KBM-7 (cell line): ENCODE data around the gene VAPB.

Experiments used
- DNase-seq: peaks from one replicate; pipeline ENCODE4 v3.0.0-alpha.2; 2015
- in situ Hi-C: fragments of 300-500 bp; cut with MboI; formaldehyde crosslinking; loops from 2 replicates; pipeline ENCODE4 v1.14.3; 2020; ENCODE audit warnings: low sequenced_read_pairs, low pct_unique_long_range_greater_than_20kb, mixed read lengths

Gene VAPB

DNA sequence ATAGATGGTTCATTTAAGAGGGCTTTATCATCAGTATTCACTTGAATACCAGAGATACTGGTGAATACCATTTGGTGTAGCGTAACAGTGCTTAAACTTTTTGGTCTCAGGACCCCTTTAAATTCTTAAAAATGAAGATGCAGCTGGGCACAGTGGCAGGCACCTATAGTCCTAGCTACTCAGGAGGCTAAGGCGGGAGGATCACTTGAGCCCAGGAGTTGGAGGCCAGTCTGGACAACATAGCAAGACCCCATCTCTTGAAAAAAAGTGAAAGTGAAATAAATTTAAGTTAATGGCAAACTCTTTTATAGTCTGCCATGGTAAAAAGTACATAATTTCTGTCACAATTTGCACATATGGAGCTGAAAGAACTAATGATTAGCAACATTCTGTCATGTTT lies 39.3 kb downstream of the VAPB start:
- in situ Hi-C loops: no loop called here
- DNase-seq: no peak

- in situ Hi-C loops: no loop called here
Observed at GRCh38 chr20:58429303-58429702, 40.3 kb downstream of the VAPB start.

DNA sequence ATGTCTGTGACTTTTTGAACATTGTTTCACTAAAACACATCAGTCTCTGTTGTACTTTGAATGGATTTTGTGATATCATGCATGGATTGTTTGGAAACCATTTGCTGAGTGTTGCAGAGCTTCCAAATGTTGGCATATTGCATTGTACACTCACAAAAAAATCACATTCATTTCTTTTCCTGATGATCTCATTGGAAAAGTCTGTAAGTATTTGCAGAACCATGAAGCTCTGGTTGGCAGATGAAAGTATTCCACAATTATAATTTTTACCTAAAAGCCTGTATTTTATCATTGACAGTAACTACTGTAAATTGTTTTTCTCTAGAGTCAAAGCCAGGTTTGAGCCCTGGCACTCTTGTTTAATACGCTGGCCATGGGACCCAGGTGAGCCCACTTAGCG lies 42.1 kb downstream of the VAPB start:
- in situ Hi-C loops: no loop called here
- DNase-seq: no peak

More at GRCh38 chr20:58429303-58429702, 40.3 kb downstream of the VAPB start:
- DNase-seq: no peak

DNA sequence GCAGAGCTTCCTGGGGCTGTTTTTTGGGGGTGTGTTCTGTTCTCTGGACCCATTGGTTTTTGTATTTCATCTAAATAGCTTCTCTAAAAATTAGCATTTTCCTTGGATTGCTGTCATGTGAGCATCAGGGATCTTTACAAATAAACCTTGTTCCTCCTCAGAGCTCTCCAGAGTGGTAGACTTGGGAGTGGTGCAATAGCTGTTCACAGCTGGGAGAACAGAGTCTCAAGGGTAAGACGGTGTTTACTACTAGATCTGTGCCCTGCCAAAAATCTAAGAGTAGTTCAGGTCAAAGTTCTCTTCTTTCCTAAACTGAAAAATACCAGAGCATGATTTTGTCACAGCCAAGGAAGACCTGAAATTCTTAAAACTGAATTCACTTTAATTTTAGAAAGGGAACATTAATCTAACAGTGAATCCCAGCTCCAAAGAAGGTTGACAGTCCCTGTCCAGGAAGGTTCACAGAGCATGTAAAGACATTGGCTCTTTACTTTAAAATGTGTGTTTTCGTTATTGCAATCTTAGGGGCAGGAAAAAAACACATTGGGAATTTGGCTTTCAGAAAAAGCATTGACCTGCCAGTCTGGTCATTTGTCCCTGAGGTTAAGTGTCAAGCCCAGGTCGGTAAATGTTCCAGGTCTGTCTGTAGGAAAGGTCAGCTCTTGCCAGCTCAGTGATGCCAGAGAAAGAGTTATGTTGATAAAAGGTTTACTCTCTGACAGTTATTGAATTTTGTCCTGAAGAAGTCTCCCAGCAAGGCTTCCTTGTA lies 43.3 kb downstream of the VAPB start:
- in situ Hi-C loops: no loop called here

DNA sequence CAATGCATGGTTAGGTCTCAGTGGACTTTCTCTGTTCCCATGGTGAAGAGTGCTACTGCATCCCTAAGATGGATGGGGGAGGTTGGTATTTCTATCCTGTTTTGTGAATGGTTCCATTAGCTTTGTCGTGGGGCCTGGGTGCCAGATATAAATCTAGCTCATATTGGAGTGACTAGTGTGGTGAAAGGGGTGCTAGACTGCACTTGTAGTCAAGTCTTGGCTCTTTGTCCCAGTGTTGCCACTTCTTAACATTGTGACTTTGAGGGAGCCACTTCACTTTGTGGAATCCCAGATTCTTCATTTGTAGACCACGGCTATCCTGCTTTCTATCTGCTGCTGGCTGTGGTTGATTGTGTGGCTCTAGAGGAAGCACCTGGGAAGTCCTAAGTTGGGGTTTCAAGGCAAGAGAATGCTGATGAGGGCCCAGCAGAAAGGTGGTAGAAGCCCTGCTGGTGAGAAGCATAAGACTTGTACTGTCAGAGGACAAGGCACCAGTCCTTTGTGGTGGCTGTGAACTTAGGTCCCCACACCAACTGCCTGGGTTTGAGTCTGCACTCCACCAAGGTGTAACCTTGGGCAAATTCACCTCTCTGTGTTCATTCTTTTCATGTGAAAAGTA lies 44.1 kb downstream of the VAPB start:
- in situ Hi-C loops: no loop called here
- DNase-seq: peak; percentile 5

More for the DNA sequence above, 43.3 kb downstream of the VAPB start:
- no peak for DNase-seq

- in situ Hi-C loops: no loop called here
- no peak for DNase-seq
Observed at GRCh38 chr20:58433759-58434158, 44.7 kb downstream of the VAPB start.

- in situ Hi-C loops: no loop called here
- DNase-seq: no peak
Observed at GRCh38 chr20:58434326-58434725, 45.3 kb downstream of the VAPB start.

- no peak for DNase-seq
- in situ Hi-C loops: no loop called here
Observed at GRCh38 chr20:58435237-58435636, 46.2 kb downstream of the VAPB start.

DNA sequence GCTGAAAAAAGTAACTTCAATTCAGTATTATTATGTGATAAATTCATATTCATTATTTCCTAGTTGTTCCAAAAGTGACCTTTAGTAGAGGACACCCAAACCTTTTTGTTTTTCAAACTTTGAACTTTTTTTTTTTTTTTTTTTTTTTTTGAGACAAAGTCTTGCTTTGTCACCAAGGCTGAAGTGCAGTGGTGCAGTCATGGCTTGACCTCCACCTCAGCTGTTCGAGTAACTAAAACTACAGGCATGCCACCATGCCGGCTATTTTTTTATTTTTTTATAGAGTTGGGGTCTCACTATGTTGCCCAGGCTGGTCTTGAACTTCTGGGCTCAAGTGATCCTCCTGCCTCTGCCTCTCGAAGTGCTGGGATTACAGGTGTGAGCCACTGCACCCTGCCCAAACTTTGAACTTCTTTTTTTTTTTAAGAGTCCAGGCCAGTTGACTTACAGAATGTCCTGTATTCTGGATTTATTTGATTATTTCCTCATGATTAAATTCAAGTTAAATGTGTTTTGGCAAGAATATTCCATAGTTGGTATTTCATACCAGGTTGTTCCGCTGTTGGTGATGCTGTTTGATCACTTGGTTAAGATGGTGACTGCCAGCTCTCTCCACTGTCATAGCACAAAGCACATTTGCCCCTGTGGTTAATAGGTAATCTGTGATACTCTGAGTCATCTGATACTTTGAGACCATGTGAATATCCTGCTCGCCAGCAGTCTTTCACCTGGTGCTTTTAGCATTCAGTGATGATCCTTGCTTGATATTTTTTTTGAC lies 48.0 kb downstream of the VAPB start:
- no peak for DNase-seq
- in situ Hi-C loops: no loop called here

- in situ Hi-C loops: no loop called here
- DNase-seq: no peak
Observed at GRCh38 chr20:58438970-58439808, 50.2 kb downstream of the VAPB start.

GRCh38 chr20:58440021-58440767 lies 51.2 kb downstream of the VAPB start:
- no peak for DNase-seq
- in situ Hi-C loops: no loop called here

- no peak for DNase-seq
- in situ Hi-C loops: no loop called here
Observed at GRCh38 chr20:58441723-58442122, 52.7 kb downstream of the VAPB start.

- DNase-seq: no peak
- in situ Hi-C loops: no loop called here
Observed at GRCh38 chr20:58444746-58445255, 55.8 kb downstream of the VAPB start.

- in situ Hi-C loops: no loop called here
- no peak for DNase-seq
Observed at GRCh38 chr20:58446264-58446959, 57.4 kb downstream of the VAPB start.

DNA sequence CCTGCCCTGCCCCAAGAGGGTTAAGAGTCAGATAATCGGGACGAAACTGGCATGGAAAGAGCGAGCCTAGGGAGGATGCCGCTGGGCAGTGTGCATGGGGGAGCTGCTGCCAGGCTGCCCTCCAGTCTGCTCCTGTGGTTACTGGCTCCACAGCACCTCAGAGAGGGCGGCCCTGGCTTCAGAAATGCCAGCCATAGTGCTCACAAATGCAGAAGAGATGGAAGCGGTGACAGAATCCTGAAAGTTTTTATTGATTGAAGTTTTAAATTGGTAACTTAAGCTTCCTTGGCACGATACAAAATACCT lies 57.9 kb downstream of the VAPB start:
- in situ Hi-C loops: no loop called here
- no peak for DNase-seq

DNA sequence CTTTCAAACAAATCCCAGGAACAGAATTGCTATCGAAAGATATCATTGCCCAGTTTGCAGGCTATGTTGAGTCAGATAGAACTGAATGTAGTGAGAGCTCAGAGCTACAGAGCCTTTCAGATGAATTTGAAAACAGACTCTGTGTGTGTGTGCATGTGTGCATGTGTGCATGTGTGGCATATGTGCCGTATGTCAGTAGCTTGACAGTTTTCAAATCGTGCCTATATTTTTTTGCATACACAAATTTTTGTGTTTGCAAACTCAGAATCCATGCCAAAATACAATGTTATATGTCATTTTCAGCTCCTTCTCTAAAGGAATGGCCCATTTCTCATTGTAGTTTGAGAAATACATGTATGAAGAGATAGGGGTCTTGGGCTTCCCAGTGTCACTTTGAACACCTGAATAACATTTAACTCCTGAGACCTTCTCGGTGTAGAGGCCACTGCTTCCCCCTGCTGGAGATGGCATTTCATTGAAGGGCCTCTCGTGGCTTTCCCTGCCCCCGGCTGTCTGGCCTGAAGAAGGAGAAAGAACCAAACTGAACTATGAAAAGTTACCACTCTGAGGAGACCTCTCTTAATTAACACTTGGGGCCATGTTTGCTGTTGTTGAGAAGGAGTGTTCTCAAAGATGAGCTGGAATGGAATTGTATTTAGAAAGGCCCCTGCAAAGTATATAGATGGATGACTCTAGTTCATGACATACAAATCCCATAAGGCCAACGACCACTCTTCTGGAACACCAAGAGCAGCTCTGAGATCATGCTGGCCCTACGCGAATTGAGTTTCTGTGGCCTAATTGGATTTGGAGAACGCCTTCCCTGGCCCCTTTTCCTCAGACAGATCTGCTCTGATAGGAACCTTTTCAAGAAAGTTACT lies 58.7 kb downstream of the VAPB start:
- peak; percentile 58 for DNase-seq
- in situ Hi-C loops: no loop called here

DNA sequence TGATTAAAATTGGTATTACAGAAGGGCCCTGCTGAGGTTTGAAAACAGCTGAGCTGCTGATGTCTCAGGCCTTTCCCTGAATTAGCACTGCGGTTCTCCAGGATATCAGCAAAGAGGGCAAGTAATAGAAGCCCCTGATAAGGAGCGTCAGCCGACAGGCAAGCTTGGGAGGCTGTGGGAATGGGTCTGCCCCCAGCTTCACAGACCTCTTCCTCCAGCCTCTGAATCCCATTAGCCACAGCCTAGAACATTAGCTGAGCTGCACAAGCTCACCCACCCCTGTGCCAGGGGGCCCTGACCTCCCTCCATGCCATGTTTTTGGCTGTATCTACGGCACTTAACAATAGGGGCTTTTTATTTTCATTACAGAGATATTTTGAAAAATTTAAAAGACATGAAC lies 59.9 kb downstream of the VAPB start:
- in situ Hi-C loops: no loop called here

More for the DNA sequence above, 59.9 kb downstream of the VAPB start:
- no peak for DNase-seq
